B cell (primary cell): ENCODE results near the gene TCF7L1.

Source experiments
- CTCF ChIP-seq: fragments of 200-600 bp; IDR thresholded peaks from one replicate; pipeline ENCODE4 v1.8.0; 2022; ENCODE audit warnings: antibody characterized with exemption, mild to moderate bottlenecking
- EZH2 ChIP-seq: IDR thresholded peaks from 2 replicates; pipeline ENCODE4 v1.6.1; 2012; ENCODE audit warnings: borderline replicate concordance, low read depth, mild to moderate bottlenecking, moderate library complexity, low read length; ENCODE audit not compliant: insufficient read depth, poor library complexity, severe bottlenecking

- TF ChIP-seq CTCF, result no peak
- no peak for TF ChIP-seq EZH2
Measured at GRCh38 chr2:85110991-85111560, 22.1 kb upstream of the TCF7L1 start.
